NK-92 treated with Interleukin-12 subunit alpha and Interleukin-12 subunit beta, amount 100 ng/mL, for 24 hours (cell line): ENCODE data around the gene PLXNC1.

Experiments used
- DNase-seq: peaks from one replicate; lab custom pipeline; 2025; lab: John Stamatoyannopoulos, UW

The PLXNC1 gene

GRCh38 chr12:94157981-94158411 is 9.6 kb downstream of the PLXNC1 start:
- DNase-seq: no peak

GRCh38 chr12:94158666-94159065 is 10.3 kb downstream of the PLXNC1 start:
- no peak for DNase-seq

DNA sequence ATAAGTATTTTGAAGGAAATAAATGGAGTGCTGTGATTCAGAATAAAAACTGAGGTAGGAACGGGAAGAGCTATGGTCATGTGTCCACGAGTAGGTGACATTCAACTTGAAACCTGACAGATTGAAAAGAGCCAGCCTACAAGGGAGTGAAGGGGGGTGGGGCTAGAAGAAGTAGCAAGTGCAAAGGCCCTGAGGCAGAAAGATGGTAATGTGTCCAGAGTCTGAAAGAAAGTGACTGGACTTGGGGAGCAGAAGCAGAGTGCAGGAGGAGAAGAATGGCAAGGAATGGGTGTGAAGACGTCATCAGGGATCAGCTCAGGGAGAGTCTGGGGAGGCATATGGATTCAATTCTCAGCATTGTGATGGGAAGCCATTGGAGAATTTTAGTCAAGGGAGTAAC is 13.7 kb downstream of the PLXNC1 start:
- DNase-seq: no peak

GRCh38 chr12:94163850-94164249 is 15.5 kb downstream of the PLXNC1 start:
- DNase-seq: no peak

DNA sequence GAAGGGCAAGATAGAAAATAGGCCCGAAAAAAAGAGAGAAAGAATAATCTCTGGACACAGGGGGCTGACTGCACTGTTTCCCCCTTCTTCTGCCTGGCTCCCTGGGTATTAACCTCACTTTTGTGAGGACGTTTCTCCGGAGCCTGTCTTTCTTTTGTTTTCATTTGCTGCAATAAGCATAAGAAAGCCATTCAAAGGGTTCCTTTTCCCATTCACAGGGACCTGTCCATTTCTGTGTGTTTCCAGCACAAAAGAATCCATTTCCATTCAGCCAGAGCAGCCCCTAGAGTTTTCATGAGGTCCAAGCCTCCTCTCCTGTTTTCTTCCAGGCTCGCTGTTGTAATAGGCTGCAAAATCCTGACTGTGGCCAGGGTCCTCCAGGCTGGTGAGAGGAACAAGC is 16.8 kb downstream of the PLXNC1 start:
- DNase-seq: no peak

GRCh38 chr12:94165670-94166364 is 17.4 kb downstream of the PLXNC1 start:
- no peak for DNase-seq

GRCh38 chr12:94167071-94167755 is 18.8 kb downstream of the PLXNC1 start:
- DNase-seq: no peak

DNA sequence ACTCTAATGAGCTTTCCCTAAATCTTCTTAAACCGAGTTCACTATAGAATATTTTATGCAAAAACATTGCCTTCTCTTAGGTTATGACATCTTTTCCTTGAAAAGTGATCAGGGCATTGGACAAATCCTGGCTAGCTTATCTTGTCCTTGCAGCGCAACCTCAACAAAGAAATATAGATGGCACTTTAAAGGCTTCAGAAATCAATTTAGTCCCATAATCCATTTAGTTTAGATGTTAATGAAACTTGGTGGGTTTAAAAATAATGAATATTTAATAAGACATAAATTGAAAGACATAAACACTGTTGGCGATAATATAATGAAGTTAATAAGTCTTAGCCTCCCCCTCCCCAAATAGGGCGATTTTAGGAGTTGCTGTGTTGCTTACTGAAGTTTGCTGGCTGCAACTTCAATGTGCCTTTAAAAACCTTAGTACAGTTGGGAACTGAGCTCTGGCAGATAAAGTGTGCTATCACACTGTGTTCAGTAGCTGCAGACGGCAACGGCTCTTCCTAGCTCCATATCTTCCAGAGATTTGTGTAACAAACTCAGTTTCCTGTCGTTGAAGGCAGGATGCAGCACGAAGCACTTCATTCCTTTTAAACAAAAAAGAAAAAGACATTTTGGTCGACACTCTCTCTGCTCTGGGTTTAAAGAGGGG is 19.5 kb downstream of the PLXNC1 start:
- no peak for DNase-seq

DNA sequence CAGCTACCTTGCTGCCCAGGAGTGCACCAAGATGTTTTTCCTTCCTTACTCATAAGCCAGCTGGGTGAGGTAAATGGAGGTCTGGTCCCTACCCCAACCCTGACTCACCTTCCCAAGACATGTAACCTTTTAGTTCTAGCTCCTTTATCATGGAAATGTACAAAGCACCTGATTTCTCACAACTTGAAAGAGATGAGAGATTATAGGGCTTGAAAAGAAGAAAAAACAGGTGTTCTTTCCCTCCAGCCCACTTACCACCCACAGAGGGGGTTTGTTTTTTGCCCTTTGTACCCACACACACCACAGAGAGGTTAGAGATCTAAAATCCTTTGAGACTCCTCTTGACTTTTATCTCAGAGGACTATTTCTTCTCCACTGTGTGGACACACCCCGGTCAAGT is 21.1 kb downstream of the PLXNC1 start:
- no peak for DNase-seq

GRCh38 chr12:94169966-94170689 is 21.8 kb downstream of the PLXNC1 start:
- DNase-seq: no peak

GRCh38 chr12:94170690-94171594 is 22.6 kb downstream of the PLXNC1 start:
- DNase-seq: no peak

GRCh38 chr12:94171595-94171930 is 23.2 kb downstream of the PLXNC1 start:
- no peak for DNase-seq

GRCh38 chr12:94172031-94172430 is 23.7 kb downstream of the PLXNC1 start:
- DNase-seq: no peak

DNA sequence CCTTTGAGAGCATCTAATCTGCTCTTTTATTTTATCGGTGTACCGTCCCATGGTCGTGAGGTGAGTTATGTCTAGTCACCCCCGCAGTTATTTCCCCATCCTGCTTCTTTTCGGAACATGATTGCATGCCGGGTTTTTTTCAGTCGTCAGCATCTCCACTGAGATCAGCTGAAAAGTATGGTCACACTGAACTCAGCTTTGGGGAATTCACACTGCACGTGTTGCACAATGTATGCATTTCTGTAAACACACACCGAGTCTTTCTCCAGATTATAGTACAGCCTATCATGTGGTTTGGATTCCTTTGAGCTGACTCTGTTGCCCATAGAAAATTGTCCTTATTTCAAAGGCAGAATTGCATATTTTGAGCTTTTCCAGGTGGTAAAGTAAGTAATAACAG is 24.6 kb downstream of the PLXNC1 start:
- no peak for DNase-seq

DNA sequence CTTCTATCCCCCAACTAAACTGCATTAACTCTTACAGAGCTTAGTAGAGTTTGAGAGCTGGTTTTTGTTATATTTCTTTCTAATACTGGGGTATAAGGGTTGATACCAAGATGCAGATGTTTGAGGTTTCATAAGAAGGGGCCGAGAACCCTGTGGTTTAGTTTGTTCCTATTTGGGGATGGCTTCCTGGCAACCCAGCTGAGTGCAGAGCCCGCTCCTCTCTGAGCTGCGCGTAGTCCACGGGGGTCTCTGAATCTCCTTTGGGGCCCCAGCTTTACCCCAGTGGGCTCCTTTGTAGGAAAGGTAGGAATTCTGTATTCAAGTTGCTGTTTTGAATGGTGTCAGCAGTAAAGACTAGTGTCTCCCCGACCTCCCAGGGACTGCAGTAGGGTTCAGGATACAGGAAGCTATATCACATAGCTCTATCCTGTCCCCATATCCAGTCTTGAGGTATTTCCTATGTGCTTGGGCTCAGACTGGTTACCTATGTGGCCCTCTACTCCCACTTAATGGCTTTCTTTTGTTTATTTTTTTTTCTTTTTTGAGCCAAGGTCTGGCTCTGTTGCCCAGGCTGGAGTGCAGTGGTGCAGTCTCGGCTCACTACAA is 25.4 kb downstream of the PLXNC1 start:
- DNase-seq: no peak

DNA sequence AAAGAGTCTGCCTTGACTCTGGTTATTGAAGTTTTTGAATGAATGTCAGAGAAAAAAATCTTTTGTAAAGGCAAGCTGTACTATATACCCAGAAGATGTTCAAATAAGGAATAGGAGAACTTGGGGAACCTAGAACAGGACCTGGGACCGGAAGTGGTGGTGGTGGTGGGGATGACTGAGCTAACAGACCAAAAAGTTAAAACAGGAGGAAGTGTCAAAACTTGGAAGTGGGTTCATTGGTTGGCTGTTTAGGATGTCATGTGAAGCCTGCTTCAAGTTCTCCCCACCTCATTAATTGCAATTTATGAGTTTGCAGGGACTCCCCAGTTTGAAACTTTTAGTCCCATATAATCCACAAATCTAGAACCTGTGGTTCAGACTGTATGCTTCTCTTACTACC is 26.2 kb downstream of the PLXNC1 start:
- peak; percentile 10 for DNase-seq

DNA sequence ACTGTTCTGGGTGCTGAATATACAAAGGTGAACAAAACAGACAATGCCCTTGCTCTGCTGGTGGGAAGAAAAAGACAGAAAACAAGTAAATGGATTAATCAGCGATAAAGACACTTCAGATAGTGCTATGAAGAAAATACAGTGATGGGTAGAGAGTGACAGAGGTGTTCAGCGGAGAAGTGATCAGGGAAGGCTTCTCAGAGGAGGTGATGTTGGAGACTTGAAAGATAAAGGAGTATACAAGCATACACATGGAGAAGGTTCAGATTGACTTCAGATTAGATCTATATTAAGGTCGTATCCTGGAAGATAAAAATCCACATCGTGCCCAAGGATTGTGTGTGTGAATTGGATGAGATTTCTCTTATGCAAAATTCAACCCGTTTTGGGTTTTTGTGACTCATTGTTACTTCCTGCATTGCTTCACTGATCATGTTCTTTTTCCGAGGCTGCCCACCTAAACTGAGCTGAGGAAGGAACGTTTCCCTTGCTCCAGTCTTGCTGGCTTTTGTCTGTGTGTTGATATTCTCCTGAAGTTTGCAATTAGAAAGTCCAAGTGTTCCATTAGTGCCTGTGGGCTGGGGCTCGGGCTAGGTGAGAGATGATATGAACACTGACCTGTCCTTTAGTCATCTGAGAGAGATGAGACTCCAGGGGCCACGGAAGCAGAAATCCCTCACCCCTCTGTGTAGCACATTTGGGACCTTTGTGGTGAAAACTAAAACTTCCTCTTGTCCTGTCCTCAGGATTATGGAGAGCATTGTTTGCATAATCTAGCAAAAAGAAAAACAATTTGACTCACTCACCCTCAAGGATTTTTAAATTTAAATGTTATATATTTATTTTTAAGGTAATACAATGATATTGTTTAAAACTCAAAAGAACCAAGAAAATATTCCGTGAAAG is 27.6 kb downstream of the PLXNC1 start:
- peak; percentile 3 for DNase-seq

DNA sequence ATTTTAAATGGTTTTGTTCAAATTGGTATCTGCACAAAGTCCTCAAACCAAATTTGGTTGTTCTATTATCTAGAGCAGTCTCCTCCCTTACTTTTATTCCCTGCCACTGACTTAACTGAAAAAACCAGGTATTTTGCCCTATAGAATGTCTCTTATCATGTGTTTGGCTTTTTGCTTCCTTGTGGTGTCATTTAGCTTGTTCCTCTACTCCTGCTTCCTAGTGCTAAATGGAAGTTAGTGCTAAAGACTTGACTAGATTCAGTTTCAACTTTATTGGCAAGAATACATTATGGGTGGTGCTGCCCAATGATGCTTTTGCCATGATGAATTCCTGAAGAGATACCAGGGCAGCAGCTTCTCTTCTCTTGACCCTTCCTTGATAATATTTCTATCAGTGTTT is 29.7 kb downstream of the PLXNC1 start:
- no peak for DNase-seq

DNA sequence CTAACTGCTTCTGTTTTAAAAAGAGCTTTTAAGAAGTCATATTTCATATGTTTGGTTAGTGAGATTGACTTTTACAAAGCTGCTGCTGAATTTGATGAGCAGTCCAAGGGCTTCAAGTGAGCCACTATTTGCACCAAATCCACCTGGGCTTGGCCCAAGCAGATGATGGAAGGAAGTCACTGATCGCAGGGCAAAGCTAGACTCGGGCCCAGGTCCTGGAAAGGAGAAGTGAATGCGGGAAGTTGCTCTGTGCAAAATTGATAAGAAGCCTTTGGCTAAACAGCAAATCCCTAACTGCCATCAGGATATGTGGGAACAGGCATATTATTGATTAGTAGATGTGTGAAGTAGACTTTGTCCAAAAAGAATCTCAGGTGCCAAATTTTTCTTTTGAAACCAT is 30.5 kb downstream of the PLXNC1 start:
- DNase-seq: no peak

- no peak for DNase-seq
Observed at GRCh38 chr12:94179723-94180122, 31.3 kb downstream of the PLXNC1 start.
